ENCODE data around the gene COPS4. TPM values are rescaled to one million over a fixed set of nuclear protein-coding genes. Genes with fewer than 3 reads are reported as not detected.
A peak's percentile ranks its signal among the peaks of the same experiment; 100 is the strongest.

Gene COPS4
- total RNA-seq, 1 experiment from 2014 or later, result 21.0 TPM

GRCh38 chr4:83113429-83113786 is 78.4 kb downstream of the COPS4 start:
- intact Hi-C loops (cut with micrococcal nuclease; ENCODE audit: unreplicated experiment), result loop anchor here (5.0 kb wide), 1 partner anchor 144 kb away; no protein-coding TSS in a partner anchor
- Mint-ChIP-seq H3K9me3 (ENCODE audit: low read depth, unreplicated experiment) (no peaks in the 10 kb centered on the region), H3K4me3 (ENCODE audit: low read depth, unreplicated experiment) (peak overlapping the region; percentile 50), H3K27me3 (ENCODE audit: unreplicated experiment) (no peaks in the 10 kb centered on the region), H3K4me1 (ENCODE audit: low read depth, unreplicated experiment) (peaks cover 21% of the 10 kb centered on the region), H3K27ac (ENCODE audit: unreplicated experiment) (peak overlapping the region; percentile 30), H3K36me3 (ENCODE audit: insufficient read depth, unreplicated experiment) (peaks cover 17% of the 10 kb centered on the region)
- DNase-seq, result no peak
- CTCF ChIA-PET, result interaction anchor here (0.8 to 1.1 kb wide), 2 partner anchors 37 to 51 kb away, joined by 3 read pairs; no protein-coding TSS in a partner anchor
- TF ChIP-seq CTCF (IDR thresholded peaks at IDR 0.05; ENCODE audit: unreplicated experiment), result no peak
- no TSS peak for BruUV-seq (replicated peaks)

- TF ChIP-seq CTCF (IDR thresholded peaks at IDR 0.05; ENCODE audit: unreplicated experiment), result no peak
- CTCF ChIA-PET, result no interaction called here
- Mint-ChIP-seq H3K36me3 (ENCODE audit: insufficient read depth, unreplicated experiment) (peaks cover 13% of the 10 kb centered on the region), H3K4me1 (ENCODE audit: low read depth, unreplicated experiment) (peaks cover 21% of the 10 kb centered on the region), H3K9me3 (ENCODE audit: low read depth, unreplicated experiment) (no peaks in the 10 kb centered on the region), H3K27ac (ENCODE audit: unreplicated experiment) (peak within 1 kb of the TSS; percentile 30), H3K27me3 (ENCODE audit: unreplicated experiment) (no peaks in the 10 kb centered on the region), H3K4me3 (ENCODE audit: low read depth, unreplicated experiment) (peak within 1 kb of the TSS; percentile 50)
- DNase-seq, result no peak
- intact Hi-C loops (cut with micrococcal nuclease; ENCODE audit: unreplicated experiment), result loop anchor here (5.0 kb wide), 1 partner anchor 143 kb away; no protein-coding TSS in a partner anchor
- BruUV-seq (replicated peaks), result no TSS peak
Observed at GRCh38 chr4:83114576-83114975, 79.6 kb downstream of the COPS4 start, which contains the start of gene PLAC8. Gene PLAC8, minus strand, starts transcription at chr4:83114729. Its CDS starts 6,808 bp downstream, at chr4:83107921.

- no TSS peak for BruUV-seq (replicated peaks)
- H3K27me3 Mint-ChIP-seq (ENCODE audit: unreplicated experiment), result no peaks in the 10 kb centered on the region
- no peak for DNase-seq
Observed at GRCh38 chr4:83115000-83115399, 80.0 kb downstream of the COPS4 start.

GRCh38 chr4:83115656-83116285 is 80.8 kb downstream of the COPS4 start:
- no peaks in the 10 kb centered on the region for H3K27me3 Mint-ChIP-seq (ENCODE audit: unreplicated experiment)
- intact Hi-C loops (cut with micrococcal nuclease; ENCODE audit: unreplicated experiment), result no loop called here
- H3K36me3 Mint-ChIP-seq (ENCODE audit: insufficient read depth, unreplicated experiment), result peaks cover 12% of the 10 kb centered on the region
- no peaks in the 10 kb centered on the region for H3K9me3 Mint-ChIP-seq (ENCODE audit: low read depth, unreplicated experiment)
- no TSS peak for BruUV-seq (replicated peaks)
- H3K4me3 Mint-ChIP-seq (ENCODE audit: low read depth, unreplicated experiment), result no peak overlapping the region
- no peak for TF ChIP-seq CTCF (IDR thresholded peaks at IDR 0.05; ENCODE audit: unreplicated experiment)
- DNase-seq, result no peak
- no peak overlapping the region for H3K27ac Mint-ChIP-seq (ENCODE audit: unreplicated experiment)
- peaks cover 21% of the 10 kb centered on the region for H3K4me1 Mint-ChIP-seq (ENCODE audit: low read depth, unreplicated experiment)
- CTCF ChIA-PET, result interaction anchor here (1.2 kb wide), 1 partner anchor 310 kb away, joined by 3 read pairs; no protein-coding TSS in a partner anchor

More at GRCh38 chr4:83115000-83115399, 80.0 kb downstream of the COPS4 start:
- no peaks in the 10 kb centered on the region for H3K9me3 Mint-ChIP-seq (ENCODE audit: low read depth, unreplicated experiment)
- TF ChIP-seq CTCF (IDR thresholded peaks at IDR 0.05; ENCODE audit: unreplicated experiment), result no peak
- intact Hi-C loops (cut with micrococcal nuclease; ENCODE audit: unreplicated experiment), result loop anchor here (5.0 kb wide), 1 partner anchor 142 kb away; no protein-coding TSS in a partner anchor
- CTCF ChIA-PET, result interaction anchor here (1.2 kb wide), 1 partner anchor 311 kb away, joined by 3 read pairs; no protein-coding TSS in a partner anchor
- peaks cover 21% of the 10 kb centered on the region for H3K4me1 Mint-ChIP-seq (ENCODE audit: low read depth, unreplicated experiment)
- peak overlapping the region; percentile 26 for H3K4me3 Mint-ChIP-seq (ENCODE audit: low read depth, unreplicated experiment)
- no peak overlapping the region for H3K27ac Mint-ChIP-seq (ENCODE audit: unreplicated experiment)
- H3K36me3 Mint-ChIP-seq (ENCODE audit: insufficient read depth, unreplicated experiment), result peaks cover 12% of the 10 kb centered on the region
